IMR-90 (cell line): Measurements from ENCODE around the gene MED12L. TPM values are rescaled to one million over a fixed set of nuclear protein-coding genes. Genes with fewer than 3 reads are reported as not detected.
A peak's percentile ranks its signal among the peaks of the same experiment; 100 is the strongest.

Experiments
- ATAC-seq: fragments of 200-7000 bp; cut with Tn5 transposase; 2 replicates; pipeline ENCODE4 v1.9.1; 2020; ENCODE audit warnings: low read depth, mild to moderate bottlenecking, moderate library complexity
- BruUV-seq: library from RNA; stranded (reverse); fragments of 400-500 nt; replicated peaks from 2 replicates; lab custom pipeline; 2021; lab: Mats Ljungman, UMichigan
- CTCF ChIA-PET: fragments of 300-600 bp; formaldehyde crosslinking; extraction: SDS; loops from one replicate; lab custom pipeline; 2021; ENCODE audit warnings: antibody characterized with exemption; lab: Yijun Ruan, JAX
- POLR2A ChIA-PET: fragments of 300-600 bp; sonication (Branson Sonifier 250); formaldehyde crosslinking; loops from one replicate; lab custom pipeline; 2022; ENCODE audit warnings: antibody characterized with exemption; ENCODE audit not compliant: unreplicated experiment; lab: Charles Lee
- DNase-seq: peaks from one replicate; pipeline ENCODE4 v3.0.0; 2013
- H2AFZ ChIP-seq: replicated peaks from 2 replicates; pipeline ENCODE3; 2013; ENCODE audit warnings: low read length, mild to moderate bottlenecking; ENCODE audit not compliant: poor library complexity
- H2AK5ac ChIP-seq: 2 replicates; pipeline ENCODE4 v1.6.1; 2013; ENCODE audit warnings: low read depth, low read length, inconsistent platforms
- H2AK9ac ChIP-seq: replicated peaks from 2 replicates; pipeline ENCODE3; 2013; ENCODE audit warnings: mild to moderate bottlenecking, low read depth, low read length, moderate library complexity; ENCODE audit not compliant: poor library complexity
- H2BK120ac ChIP-seq: 2 replicates; pipeline ENCODE4 v1.6.1; 2013; ENCODE audit warnings: low read depth, low read length, inconsistent platforms
- H2BK15ac ChIP-seq: 3 replicates; pipeline ENCODE4 v1.6.1; 2013; ENCODE audit warnings: low read depth, low read length, inconsistent platforms
- H2BK20ac ChIP-seq: 2 replicates; pipeline ENCODE4 v1.6.1; 2013; ENCODE audit warnings: low read depth, mild to moderate bottlenecking, inconsistent platforms, low read length, moderate library complexity
- H2BK5ac ChIP-seq: 2 replicates; pipeline ENCODE4 v1.6.1; 2013; ENCODE audit warnings: mild to moderate bottlenecking, low read depth, low read length, inconsistent platforms; ENCODE audit not compliant: poor library complexity, severe bottlenecking
- H3K14ac ChIP-seq: replicated peaks from 2 replicates; pipeline ENCODE4 v1.6.1; 2013; ENCODE audit warnings: low read depth, low read length, inconsistent platforms
- H3K18ac ChIP-seq: 2 replicates; pipeline ENCODE4 v1.6.1; 2013; ENCODE audit warnings: low read depth, low read length, control low read depth
- H3K23ac ChIP-seq: 2 replicates; pipeline ENCODE4 v1.6.1; 2013; ENCODE audit warnings: low read depth, low read length, inconsistent platforms
- H3K27ac ChIP-seq: 2 replicates; pipeline ENCODE4 v1.5.1; 2013; ENCODE audit warnings: mild to moderate bottlenecking, control low read depth, low read length; ENCODE audit not compliant: insufficient read depth
- H3K27me3 ChIP-seq: 2 replicates; pipeline ENCODE4 v1.6.1; 2013; ENCODE audit warnings: low read length; ENCODE audit not compliant: control insufficient read depth, insufficient read depth
- H3K36me3 ChIP-seq: 2 replicates; pipeline ENCODE4 v1.6.1; 2013; ENCODE audit warnings: low read length, mixed read lengths; ENCODE audit not compliant: control insufficient read depth, insufficient read depth
- H3K4ac ChIP-seq: 2 replicates; pipeline ENCODE4 v1.6.1; 2013; ENCODE audit warnings: low read depth, low read length, inconsistent platforms
- H3K4me1 ChIP-seq: 2 replicates; pipeline ENCODE4 v1.6.1; 2013; ENCODE audit warnings: low read length, mixed read lengths; ENCODE audit not compliant: control insufficient read depth, insufficient read depth
- H3K4me2 ChIP-seq: 2 replicates; pipeline ENCODE4 v1.6.1; 2013; ENCODE audit warnings: low read depth, mild to moderate bottlenecking, control low read depth, low read length, moderate library complexity
- H3K4me3 ChIP-seq: 2 replicates; pipeline ENCODE4 v1.5.1; 2013; ENCODE audit warnings: low read depth, mild to moderate bottlenecking, control low read depth, low read length, moderate library complexity; ENCODE audit not compliant: insufficient read depth
- H3K56ac ChIP-seq: 2 replicates; pipeline ENCODE4 v1.6.1; 2013; ENCODE audit warnings: low read length, inconsistent platforms; ENCODE audit not compliant: insufficient read depth; ENCODE audit errors: extremely low read depth
- H3K79me1 ChIP-seq, 2 experiments: 2 replicates each; pipeline ENCODE4 v1.6.1; 2013; ENCODE audit warnings: low read length in 2 of 2, inconsistent platforms in 1 of 2, low read depth in 1 of 2
- H3K9ac ChIP-seq: 2 replicates; pipeline ENCODE4 v1.6.1; 2013; ENCODE audit warnings: low read depth, low read length, control low read depth
- H3K9me1 ChIP-seq: 2 replicates; pipeline ENCODE4 v1.6.1; 2013; ENCODE audit warnings: low read length, inconsistent platforms; ENCODE audit not compliant: insufficient read depth
- H3K9me3 ChIP-seq: 2 replicates; pipeline ENCODE4 v1.6.1; 2013; ENCODE audit warnings: low read length; ENCODE audit not compliant: control insufficient read depth, insufficient read depth
- H4K20me1 ChIP-seq: 2 replicates; pipeline ENCODE4 v1.6.1; 2013; ENCODE audit warnings: low read length, inconsistent platforms; ENCODE audit not compliant: insufficient read depth
- H4K5ac ChIP-seq: 2 replicates; pipeline ENCODE4 v1.6.1; 2013; ENCODE audit warnings: mild to moderate bottlenecking, low read depth, low read length, control low read depth
- H4K8ac ChIP-seq, 2 experiments: 2 replicates each; pipeline ENCODE4 v1.6.1; 2013; ENCODE audit warnings: low read depth in 2 of 2, low read length in 2 of 2, control low read depth in 1 of 2, inconsistent platforms in 1 of 2
- H4K91ac ChIP-seq: 2 replicates; pipeline ENCODE4 v1.6.1; 2013; ENCODE audit warnings: low read depth, low read length, inconsistent platforms; ENCODE audit not compliant: insufficient read depth
- BHLHE40 ChIP-seq: fragments of 150-350 bp; IDR thresholded peaks from 2 replicates; pipeline ENCODE4 v1.6.1; 2016; ENCODE audit warnings: mild to moderate bottlenecking, low read depth, low read length
- MAFK ChIP-seq: IDR thresholded peaks from 2 replicates; pipeline ENCODE4 v1.6.1; 2012; ENCODE audit warnings: low read depth, low read length, improper control_type of control experiment
- MAZ ChIP-seq: IDR thresholded peaks from 2 replicates; pipeline ENCODE4 v1.6.1; 2012; ENCODE audit warnings: low read depth, mild to moderate bottlenecking, low read length, improper control_type of control experiment, moderate library complexity, borderline replicate concordance
- MXI1 ChIP-seq: IDR thresholded peaks from 2 replicates; pipeline ENCODE4 v1.6.1; 2012; ENCODE audit warnings: low read depth, mild to moderate bottlenecking, low read length, moderate library complexity, borderline replicate concordance
- RFX5 ChIP-seq: IDR thresholded peaks from 2 replicates; pipeline ENCODE4 v1.8.0; 2012; ENCODE audit warnings: low read depth, mild to moderate bottlenecking, low read length, moderate library complexity
- SMC3 ChIP-seq: fragments of 150-350 bp; IDR thresholded peaks from 2 replicates; pipeline ENCODE4 v1.6.1; 2016; ENCODE audit warnings: low read depth, mild to moderate bottlenecking, antibody characterized with exemption, low read length, moderate library complexity
- WGBS, 2 experiments: methylation state at CpG; one replicate each; pipeline versions ENCODE4 v1.1.5 to v1.1.7; 2013; ENCODE audit warnings: missing lambda C conversion rate in 2 of 2; ENCODE audit not compliant: insufficient read length in 1 of 2; ENCODE audit errors: extremely low coverage in 2 of 2; 5-methylcytosine and 5-hydroxymethylcytosine counted together
- dilution Hi-C: fragments of 300-500 bp; cut with HindIII; formaldehyde crosslinking; loops from one replicate; pipeline ENCODE4 v1.14.3; 2018; ENCODE audit warnings: low sequenced_read_pairs; ENCODE audit not compliant: unreplicated experiment
- in situ Hi-C: fragments of 300-500 bp; cut with MboI; formaldehyde crosslinking; loops from 3 replicates; pipeline ENCODE4 v1.14.3; 2019; ENCODE audit warnings: low sequenced_read_pairs, inconsistent platforms, mixed read lengths
- intact Hi-C: fragments of 100-400 bp; cut with micrococcal nuclease; formaldehyde crosslinking; loops from 2 replicates; pipeline ENCODE4 v1.10.0; 2022
- polyA plus RNA-seq, 3 experiments: library from polyadenylated mRNA; depleted of rRNA; stranded (reverse); fragments of >200 nt; gene quantifications; 2 replicates each; pipeline ENCODE4 v1.2.3, GENCODE V29; 2012; ENCODE audit warnings: low replicate concordance in 1 of 3
- total RNA-seq: library from RNA; depleted of rRNA; stranded (reverse); fragments of >200 nt; gene quantifications from 2 replicates; pipeline ENCODE4 v1.2.3, GENCODE V29; 2012
- TF ChIP-seq, protein P1 (sequence below): fragments of 150-350 bp; IDR thresholded peaks from 2 replicates; pipeline ENCODE4 v1.6.1; 2016; ENCODE audit warnings: low read depth, mild to moderate bottlenecking, low read length, moderate library complexity, borderline replicate concordance
- TF ChIP-seq, protein P2 (sequence below): fragments of 150-350 bp; IDR thresholded peaks from 2 replicates; pipeline ENCODE4 v1.6.1; 2017; ENCODE audit warnings: mild to moderate bottlenecking, antibody characterized with exemption, low read length, low read depth

The MED12L gene
- total and polyA plus RNA-seq, 2 of the 4 experiments (the other 2 are of a cell fraction): 0.05 to 0.18 TPM

DNA sequence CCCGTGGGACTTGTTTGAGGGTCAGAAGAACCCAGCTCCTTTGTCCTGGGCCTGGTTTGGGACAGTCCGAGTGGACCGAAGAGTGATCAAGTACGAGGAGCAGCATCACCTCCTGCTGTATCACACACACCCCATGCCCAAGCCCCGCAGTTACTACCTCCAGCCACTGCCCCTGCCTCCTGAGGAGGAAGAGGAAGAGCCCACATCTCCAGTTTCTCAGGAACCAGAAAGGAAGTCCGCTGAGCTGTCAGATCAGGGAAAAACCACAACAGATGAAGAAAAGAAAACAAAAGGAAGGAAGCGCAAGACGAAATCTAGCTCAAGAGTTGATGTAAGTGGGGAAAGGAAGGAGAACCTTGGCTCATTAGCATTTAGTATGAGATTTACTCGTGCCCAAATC lies 302.4 kb downstream of the MED12L start:
- ChIA-PET POLR2A (no interaction called here), CTCF (interaction anchor here (0.6 to 1.1 kb wide), 3 partner anchors 8 to 52 kb away, joined by 3 read pairs; no protein-coding TSS in a partner anchor)
- Histone ChIP-seq H2AK5ac (no peak overlapping the region), H3K9me1 (no peaks in the 10 kb centered on the region), H3K23ac (no peak overlapping the region), H3K4me3 (no peak overlapping the region), H3K56ac (no peak overlapping the region), H3K14ac (no peak overlapping the region), H3K9ac (no peak overlapping the region), H3K27ac (no peak overlapping the region), H3K4ac (no peak overlapping the region), H3K4me2 (no peak overlapping the region), H3K79me1 (no peaks in the 10 kb centered on the region), H4K91ac (no peak overlapping the region), H3K27me3 (no peaks in the 10 kb centered on the region), H3K4me1 (no peaks in the 10 kb centered on the region), H3K9me3 (no peaks in the 10 kb centered on the region), H2AFZ (peak overlapping the region; percentile 14), H2BK5ac (no peak overlapping the region), H3K36me3 (no peaks in the 10 kb centered on the region), H3K18ac (no peak overlapping the region), H2AK9ac (no peak overlapping the region), H2BK120ac (no peak overlapping the region), H2BK15ac (no peak overlapping the region), H4K5ac (no peak overlapping the region), H4K8ac (no peak overlapping the region), H4K20me1 (no peaks in the 10 kb centered on the region), H2BK20ac (no peak overlapping the region)
- no peak for DNase-seq
- in situ Hi-C loops: no loop called here
- BruUV-seq: no TSS peak
- WGBS, 2 experiments: no CpG with 5 or more reads among the region's 9 CpGs
- dilution Hi-C loops: no loop called here
- ATAC-seq: no peak
- TF ChIP-seq MAZ (no peak), BHLHE40 (no peak), MAFK (no peak), SMC3 (no peak), MXI1 (no peak), RFX5 (no peak)
- TF ChIP-seq, protein P1, sequence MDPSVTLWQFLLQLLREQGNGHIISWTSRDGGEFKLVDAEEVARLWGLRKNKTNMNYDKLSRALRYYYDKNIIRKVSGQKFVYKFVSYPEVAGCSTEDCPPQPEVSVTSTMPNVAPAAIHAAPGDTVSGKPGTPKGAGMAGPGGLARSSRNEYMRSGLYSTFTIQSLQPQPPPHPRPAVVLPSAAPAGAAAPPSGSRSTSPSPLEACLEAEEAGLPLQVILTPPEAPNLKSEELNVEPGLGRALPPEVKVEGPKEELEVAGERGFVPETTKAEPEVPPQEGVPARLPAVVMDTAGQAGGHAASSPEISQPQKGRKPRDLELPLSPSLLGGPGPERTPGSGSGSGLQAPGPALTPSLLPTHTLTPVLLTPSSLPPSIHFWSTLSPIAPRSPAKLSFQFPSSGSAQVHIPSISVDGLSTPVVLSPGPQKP: no peak
- TF ChIP-seq, protein P2, sequence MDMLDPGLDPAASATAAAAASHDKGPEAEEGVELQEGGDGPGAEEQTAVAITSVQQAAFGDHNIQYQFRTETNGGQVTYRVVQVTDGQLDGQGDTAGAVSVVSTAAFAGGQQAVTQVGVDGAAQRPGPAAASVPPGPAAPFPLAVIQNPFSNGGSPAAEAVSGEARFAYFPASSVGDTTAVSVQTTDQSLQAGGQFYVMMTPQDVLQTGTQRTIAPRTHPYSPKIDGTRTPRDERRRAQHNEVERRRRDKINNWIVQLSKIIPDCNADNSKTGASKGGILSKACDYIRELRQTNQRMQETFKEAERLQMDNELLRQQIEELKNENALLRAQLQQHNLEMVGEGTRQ: no peak
- intact Hi-C loops: no loop called here
